ENCODE measurements around the gene MGMT.

MGMT gene

GRCh38 chr10:129602938-129603535, 136.0 kb downstream of the MGMT start:
- DNase-seq = no peak

- no peak for DNase-seq
Observed at GRCh38 chr10:129604333-129605032, 137.4 kb downstream of the MGMT start.

- no peak for DNase-seq
Observed at GRCh38 chr10:129605266-129605985, 138.4 kb downstream of the MGMT start.

GRCh38 chr10:129605986-129606518, 139.0 kb downstream of the MGMT start:
- no peak for DNase-seq

- DNase-seq = no peak
Observed at GRCh38 chr10:129607607-129608109, 140.6 kb downstream of the MGMT start.

GRCh38 chr10:129608653-129609052, 141.6 kb downstream of the MGMT start:
- no peak for DNase-seq

- DNase-seq = no peak
Observed at GRCh38 chr10:129609551-129609950, 142.5 kb downstream of the MGMT start.

GRCh38 chr10:129612481-129613109, 145.6 kb downstream of the MGMT start:
- no peak for DNase-seq

- DNase-seq = no peak
Observed at GRCh38 chr10:129613377-129613980, 146.4 kb downstream of the MGMT start.

- DNase-seq = no peak
Observed at GRCh38 chr10:129614341-129614740, 147.3 kb downstream of the MGMT start.

GRCh38 chr10:129615381-129615780, 148.3 kb downstream of the MGMT start:
- no peak for DNase-seq

GRCh38 chr10:129615921-129616525, 149.0 kb downstream of the MGMT start:
- no peak for DNase-seq

- no peak for DNase-seq
Observed at GRCh38 chr10:129617768-129618167, 150.7 kb downstream of the MGMT start.

- DNase-seq = no peak
Observed at GRCh38 chr10:129621062-129621461, 154.0 kb downstream of the MGMT start.

- DNase-seq = no peak
Observed at GRCh38 chr10:129621693-129622092, 154.7 kb downstream of the MGMT start.

- no peak for DNase-seq
Observed at GRCh38 chr10:129622291-129622690, 155.2 kb downstream of the MGMT start.

GRCh38 chr10:129622736-129623135, 155.7 kb downstream of the MGMT start:
- DNase-seq = no peak

- DNase-seq = no peak
Observed at GRCh38 chr10:129624526-129624925, 157.5 kb downstream of the MGMT start.

- DNase-seq = no peak
Observed at GRCh38 chr10:129626309-129626708, 159.3 kb downstream of the MGMT start.

GRCh38 chr10:129626796-129627435, 159.9 kb downstream of the MGMT start:
- no peak for DNase-seq

GRCh38 chr10:129627442-129627841, 160.4 kb downstream of the MGMT start:
- DNase-seq = no peak

- no peak for DNase-seq
Observed at GRCh38 chr10:129628823-129629222, 161.8 kb downstream of the MGMT start.
